WTC11 (cell line): Measurements from ENCODE around the gene ARMC10. TPM values are rescaled to one million over a fixed set of nuclear protein-coding genes. Genes with fewer than 3 reads are reported as not detected.

Experiments used
- ATAC-seq: fragments of 200-7000 bp; cut with Tn5 transposase; 2 replicates; pipeline ENCODE4 v1.10.0; 2021; ENCODE audit warnings: mild to moderate bottlenecking, moderate library complexity
- CTCF ChIA-PET: fragments of 300-600 bp; sonication (Branson Sonifier 250); formaldehyde crosslinking; loops from one replicate; lab custom pipeline; 2021; ENCODE audit warnings: antibody characterized with exemption; lab: Charles Lee
- POLR2A ChIA-PET: fragments of 350-600 bp; sonication (Branson Sonifier 250); formaldehyde crosslinking; loops from one replicate; lab custom pipeline; 2021; ENCODE audit warnings: antibody characterized with exemption; lab: Charles Lee
- DNase-seq: peaks from one replicate; pipeline ENCODE4 v3.0.0; 2021; ENCODE audit warnings: low spot score
- H3K27ac Mint-ChIP-seq: 2 replicates; pipeline ENCODE4 v1.8.0; 2021; ENCODE audit warnings: mixed read lengths
- H3K27me3 Mint-ChIP-seq: 2 replicates; pipeline ENCODE4 v1.8.0; 2021; ENCODE audit warnings: low read depth, mild to moderate bottlenecking, moderate library complexity, mixed read lengths
- H3K36me3 Mint-ChIP-seq: 2 replicates; pipeline ENCODE4 v1.8.0; 2021; ENCODE audit warnings: mixed read lengths
- H3K4me1 Mint-ChIP-seq: 2 replicates; pipeline ENCODE4 v1.8.0; 2022; ENCODE audit warnings: mixed read lengths
- H3K4me3 Mint-ChIP-seq: 2 replicates; pipeline ENCODE4 v1.8.0; 2021; ENCODE audit warnings: mild to moderate bottlenecking, moderate library complexity, mixed read lengths
- H3K9me3 Mint-ChIP-seq: 2 replicates; pipeline ENCODE4 v1.8.0; 2021; ENCODE audit warnings: mixed read lengths
- CREB1 ChIP-seq: sonication (generic); formaldehyde crosslinking; IDR thresholded peaks from 2 replicates; pipeline ENCODE4 v1.8.0; 2023; ENCODE audit warnings: mild to moderate bottlenecking, missing genetic modification reagents
- CTCF ChIP-seq: fragments of 200-600 bp; IDR thresholded peaks from 2 replicates; pipeline ENCODE4 v1.8.0; 2022; ENCODE audit warnings: antibody characterized with exemption
- E2F4 ChIP-seq: sonication (generic); formaldehyde crosslinking; IDR thresholded peaks from 2 replicates; pipeline ENCODE4 v1.8.1; 2022; ENCODE audit warnings: low read depth, mild to moderate bottlenecking, moderate library complexity, missing genetic modification reagents, borderline replicate concordance
- ESRRA ChIP-seq: sonication (generic); formaldehyde crosslinking; IDR thresholded peaks from 2 replicates; pipeline ENCODE4 v1.8.1; 2022; ENCODE audit warnings: mild to moderate bottlenecking, missing genetic modification reagents, borderline replicate concordance
- FOXK1 ChIP-seq: sonication (generic); formaldehyde crosslinking; IDR thresholded peaks from 2 replicates; pipeline ENCODE4 v1.8.0; 2022; ENCODE audit warnings: mild to moderate bottlenecking, moderate library complexity, missing genetic modification reagents
- FOXP4 ChIP-seq: sonication (generic); formaldehyde crosslinking; IDR thresholded peaks from 2 replicates; pipeline ENCODE4 v1.8.0; 2022; ENCODE audit warnings: mild to moderate bottlenecking, missing genetic modification reagents
- GRHL2 ChIP-seq: fragments of 250-450 bp; sonication (Bioruptor Pico); IDR thresholded peaks from 2 replicates; pipeline ENCODE4 v1.8.0; 2022; ENCODE audit warnings: mild to moderate bottlenecking, moderate library complexity; ENCODE audit not compliant: insufficient replicate concordance, severe bottlenecking
- JAZF1 ChIP-seq: fragments of 250-450 bp; sonication (Bioruptor Pico); IDR thresholded peaks from 2 replicates; pipeline ENCODE4 v1.9.0; 2021; ENCODE audit warnings: moderate library complexity, mild to moderate bottlenecking, inconsistent platforms
- OVOL2 ChIP-seq: fragments of 250-450 bp; sonication (Bioruptor Pico); IDR thresholded peaks from 2 replicates; pipeline ENCODE4 v1.9.0; 2021; ENCODE audit warnings: mild to moderate bottlenecking, borderline replicate concordance
- PRRX2 ChIP-seq: fragments of 250-450 bp; sonication (Bioruptor Pico); IDR thresholded peaks from 2 replicates; pipeline ENCODE4 v1.8.0; 2021; ENCODE audit warnings: mild to moderate bottlenecking
- SOX15 ChIP-seq: fragments of 250-450 bp; sonication (Bioruptor Pico); IDR thresholded peaks from 2 replicates; pipeline ENCODE4 v1.9.0; 2021; ENCODE audit warnings: mild to moderate bottlenecking
- SP1 ChIP-seq: sonication (generic); formaldehyde crosslinking; conservative IDR thresholded peaks from 2 replicates; pipeline ENCODE4 v1.8.1; 2022; ENCODE audit warnings: missing genetic modification reagents
- TCF7 ChIP-seq: sonication (generic); formaldehyde crosslinking; IDR thresholded peaks from 2 replicates; pipeline ENCODE4 v1.8.0; 2022; ENCODE audit warnings: mild to moderate bottlenecking, low read depth, missing genetic modification reagents, moderate library complexity
- USF1 ChIP-seq: sonication (generic); formaldehyde crosslinking; IDR thresholded peaks from 2 replicates; pipeline ENCODE4 v1.8.0; 2022; ENCODE audit warnings: mild to moderate bottlenecking, missing genetic modification reagents
- USF2 ChIP-seq: sonication (generic); formaldehyde crosslinking; IDR thresholded peaks from 2 replicates; pipeline ENCODE4 v1.8.1; 2023; ENCODE audit warnings: mild to moderate bottlenecking, missing genetic modification reagents, moderate library complexity
- ZNF263 ChIP-seq: sonication (generic); formaldehyde crosslinking; IDR thresholded peaks from 2 replicates; pipeline ENCODE4 v1.8.1; 2022; ENCODE audit warnings: low read depth, mild to moderate bottlenecking, moderate library complexity, missing genetic modification reagents
- ZNF423 ChIP-seq: fragments of 250-450 bp; sonication (Bioruptor Pico); IDR thresholded peaks from 2 replicates; pipeline ENCODE4 v2.1.2; 2022; ENCODE audit warnings: mild to moderate bottlenecking, moderate library complexity
- total RNA-seq: library from RNA; stranded (reverse); gene quantifications from 3 replicates; pipeline ENCODE4 v1.2.3, GENCODE V29; 2021
- TF ChIP-seq, protein P1 (sequence below): sonication (generic); formaldehyde crosslinking; conservative IDR thresholded peaks from 2 replicates; pipeline ENCODE4 v1.8.1; 2022; ENCODE audit warnings: mild to moderate bottlenecking, missing genetic modification reagents
- TF ChIP-seq, protein P2 (sequence below): fragments of 250-450 bp; sonication (Bioruptor Pico); IDR thresholded peaks from 2 replicates; pipeline ENCODE4 v1.9.0; 2021; ENCODE audit warnings: mild to moderate bottlenecking, borderline replicate concordance

Gene ARMC10
- total RNA-seq, 1 experiment from 2014 or later, result 35.4 TPM

DNA sequence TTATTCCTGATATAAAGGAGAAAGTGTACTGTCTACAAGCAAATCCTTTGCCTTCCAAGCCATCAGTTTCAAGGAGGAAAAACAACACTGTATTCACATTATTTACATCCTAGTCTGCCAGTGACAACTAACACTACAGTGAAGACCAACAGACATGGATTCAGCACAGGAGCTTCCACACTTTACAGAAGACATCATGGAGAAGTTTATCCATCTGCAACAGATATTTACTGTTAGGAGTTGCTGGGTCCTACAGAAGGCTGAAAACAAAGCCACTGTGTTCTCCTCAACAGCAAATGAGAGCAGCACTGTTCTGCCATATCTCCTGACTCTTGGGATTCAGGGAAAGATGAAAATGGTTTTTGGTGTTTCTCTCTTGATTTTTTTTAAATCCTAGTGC is 42.1 kb downstream of the ARMC10 start (continued):
- no peak for TF ChIP-seq OVOL2
- TF ChIP-seq FOXK1 (CRISPR knock-in tag), result no peak
- no peak for TF ChIP-seq CTCF

- POLR2A ChIA-PET, result no interaction called here
Observed at GRCh38 chr7:103117465-103117864, 42.5 kb downstream of the ARMC10 start.

More at GRCh38 chr7:103117465-103117864, 42.5 kb downstream of the ARMC10 start:
- no peak overlapping the region for H3K27ac Mint-ChIP-seq
- TF ChIP-seq SOX15 (CRISPR knock-in tag), result no peak
- TF ChIP-seq, protein P1, sequence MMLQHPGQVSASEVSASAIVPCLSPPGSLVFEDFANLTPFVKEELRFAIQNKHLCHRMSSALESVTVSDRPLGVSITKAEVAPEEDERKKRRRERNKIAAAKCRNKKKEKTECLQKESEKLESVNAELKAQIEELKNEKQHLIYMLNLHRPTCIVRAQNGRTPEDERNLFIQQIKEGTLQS (CRISPR knock-in tag), result no peak
- TF ChIP-seq, protein P2, sequence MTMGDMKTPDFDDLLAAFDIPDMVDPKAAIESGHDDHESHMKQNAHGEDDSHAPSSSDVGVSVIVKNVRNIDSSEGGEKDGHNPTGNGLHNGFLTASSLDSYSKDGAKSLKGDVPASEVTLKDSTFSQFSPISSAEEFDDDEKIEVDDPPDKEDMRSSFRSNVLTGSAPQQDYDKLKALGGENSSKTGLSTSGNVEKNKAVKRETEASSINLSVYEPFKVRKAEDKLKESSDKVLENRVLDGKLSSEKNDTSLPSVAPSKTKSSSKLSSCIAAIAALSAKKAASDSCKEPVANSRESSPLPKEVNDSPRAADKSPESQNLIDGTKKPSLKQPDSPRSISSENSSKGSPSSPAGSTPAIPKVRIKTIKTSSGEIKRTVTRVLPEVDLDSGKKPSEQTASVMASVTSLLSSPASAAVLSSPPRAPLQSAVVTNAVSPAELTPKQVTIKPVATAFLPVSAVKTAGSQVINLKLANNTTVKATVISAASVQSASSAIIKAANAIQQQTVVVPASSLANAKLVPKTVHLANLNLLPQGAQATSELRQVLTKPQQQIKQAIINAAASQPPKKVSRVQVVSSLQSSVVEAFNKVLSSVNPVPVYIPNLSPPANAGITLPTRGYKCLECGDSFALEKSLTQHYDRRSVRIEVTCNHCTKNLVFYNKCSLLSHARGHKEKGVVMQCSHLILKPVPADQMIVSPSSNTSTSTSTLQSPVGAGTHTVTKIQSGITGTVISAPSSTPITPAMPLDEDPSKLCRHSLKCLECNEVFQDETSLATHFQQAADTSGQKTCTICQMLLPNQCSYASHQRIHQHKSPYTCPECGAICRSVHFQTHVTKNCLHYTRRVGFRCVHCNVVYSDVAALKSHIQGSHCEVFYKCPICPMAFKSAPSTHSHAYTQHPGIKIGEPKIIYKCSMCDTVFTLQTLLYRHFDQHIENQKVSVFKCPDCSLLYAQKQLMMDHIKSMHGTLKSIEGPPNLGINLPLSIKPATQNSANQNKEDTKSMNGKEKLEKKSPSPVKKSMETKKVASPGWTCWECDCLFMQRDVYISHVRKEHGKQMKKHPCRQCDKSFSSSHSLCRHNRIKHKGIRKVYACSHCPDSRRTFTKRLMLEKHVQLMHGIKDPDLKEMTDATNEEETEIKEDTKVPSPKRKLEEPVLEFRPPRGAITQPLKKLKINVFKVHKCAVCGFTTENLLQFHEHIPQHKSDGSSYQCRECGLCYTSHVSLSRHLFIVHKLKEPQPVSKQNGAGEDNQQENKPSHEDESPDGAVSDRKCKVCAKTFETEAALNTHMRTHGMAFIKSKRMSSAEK (CRISPR knock-in tag), result no peak
- TF ChIP-seq GRHL2 (CRISPR knock-in tag), result no peak
- no peak for TF ChIP-seq E2F4 (CRISPR knock-in tag)
- TF ChIP-seq ZNF423 (CRISPR knock-in tag), result no peak
- no peak for TF ChIP-seq CREB1
- TF ChIP-seq TCF7 (CRISPR knock-in tag), result no peak
- TF ChIP-seq ESRRA, result no peak
- no peak for TF ChIP-seq PRRX2 (CRISPR knock-in tag)
- no peak for TF ChIP-seq USF2 (CRISPR knock-in tag)
- TF ChIP-seq FOXP4 (CRISPR knock-in tag), result no peak
- TF ChIP-seq USF1 (CRISPR knock-in tag), result no peak
- TF ChIP-seq JAZF1 (CRISPR knock-in tag), result no peak
- no peak for TF ChIP-seq ZNF263 (CRISPR knock-in tag)
- no peak for TF ChIP-seq SP1 (CRISPR knock-in tag)
- TF ChIP-seq, all 79 proteins: peak for 0
- Mint-ChIP-seq H3K36me3 (peaks cover 12% of the 10 kb centered on the region), H3K9me3 (no peaks in the 10 kb centered on the region), H3K27me3 (no peaks in the 10 kb centered on the region), H3K4me1 (no peaks in the 10 kb centered on the region), H3K4me3 (no peak overlapping the region)
- CTCF ChIA-PET, result no interaction called here
- no peak for ATAC-seq
- DNase-seq, result no peak
